Effector memory CD4-positive, alpha-beta T cell (primary cell): ENCODE data around the gene DDX54.
A peak's percentile ranks its signal among the peaks of the same experiment; 100 is the strongest.
"Not testable (repeated sequence)": the region's sequence is repeated elsewhere in the genome, so short reads cannot be mapped to it uniquely, and the experiment has no call there.

Experiments used
- DNase-seq, 3 donors: peaks; one replicate each; pipeline ENCODE4 v3.0.0-alpha.2; 2020
- H3K27ac ChIP-seq: 2 replicates; pipeline ENCODE4 v1.7.0; 2013; ENCODE audit warnings: mild to moderate bottlenecking, low read length, moderate library complexity; ENCODE audit not compliant: insufficient read depth, poor library complexity, severe bottlenecking
- H3K27me3 ChIP-seq: replicated peaks from 2 replicates; pipeline ENCODE4 v1.7.0; 2013; ENCODE audit warnings: mild to moderate bottlenecking, low read length; ENCODE audit not compliant: insufficient read depth, control insufficient read depth, poor library complexity, severe bottlenecking
- H3K36me3 ChIP-seq: 2 replicates; pipeline ENCODE4 v1.7.0; 2013; ENCODE audit warnings: mild to moderate bottlenecking, low read length, moderate library complexity; ENCODE audit not compliant: control insufficient read depth, insufficient read depth
- H3K4me1 ChIP-seq: 2 replicates; pipeline ENCODE4 v1.7.0; 2013; ENCODE audit warnings: low read length, mild to moderate bottlenecking; ENCODE audit not compliant: control insufficient read depth, insufficient read depth, poor library complexity, severe bottlenecking
- H3K4me3 ChIP-seq: 2 replicates; pipeline ENCODE4 v1.7.0; 2013; ENCODE audit warnings: low read length, low read depth, mild to moderate bottlenecking; ENCODE audit not compliant: insufficient read depth, poor library complexity, severe bottlenecking
- H3K9me3 ChIP-seq: 2 replicates; pipeline ENCODE4 v1.7.0; 2013; ENCODE audit warnings: mild to moderate bottlenecking, low read length, moderate library complexity; ENCODE audit not compliant: control insufficient read depth

DDX54 gene

GRCh38 chr12:113216027-113216426, 30.7 kb upstream of the DDX54 start:
- no peak for DNase-seq
- H3K4me1 ChIP-seq, result peaks cover 5% of the 10 kb centered on the region
- H3K27ac ChIP-seq, result no peak overlapping the region
- H3K36me3 ChIP-seq, result no peaks in the 10 kb centered on the region
- H3K27me3 ChIP-seq, result no peaks in the 10 kb centered on the region
- H3K4me3 ChIP-seq, result no peak overlapping the region
- H3K9me3 ChIP-seq, result no peaks in the 10 kb centered on the region

GRCh38 chr12:113214895-113215400, 29.7 kb upstream of the DDX54 start:
- Histone ChIP-seq H3K9me3 (no peaks in the 10 kb centered on the region), H3K27ac (no peak overlapping the region), H3K36me3 (no peaks in the 10 kb centered on the region), H3K27me3 (no peaks in the 10 kb centered on the region), H3K4me3 (no peak overlapping the region), H3K4me1 (peaks cover 1% of the 10 kb centered on the region)
- no peak for DNase-seq

- DNase-seq, result no peak
- H3K9me3 ChIP-seq, result no peaks in the 10 kb centered on the region
- H3K27ac ChIP-seq, result no peak overlapping the region
- H3K27me3 ChIP-seq, result no peaks in the 10 kb centered on the region
- H3K4me1 ChIP-seq, result peaks cover 24% of the 10 kb centered on the region
- no peak overlapping the region for H3K4me3 ChIP-seq
- no peaks in the 10 kb centered on the region for H3K36me3 ChIP-seq
Measured at GRCh38 chr12:113211160-113211559, 25.9 kb upstream of the DDX54 start.

GRCh38 chr12:113208041-113208934, 23.0 kb upstream of the DDX54 start:
- Histone ChIP-seq H3K4me3 (no peak overlapping the region), H3K4me1 (peaks cover 24% of the 10 kb centered on the region), H3K27ac (peak overlapping the region; percentile 58), H3K36me3 (no peaks in the 10 kb centered on the region), H3K27me3 (no peaks in the 10 kb centered on the region), H3K9me3 (no peaks in the 10 kb centered on the region)
- DNase-seq, result peak; percentile 34 to 51 (median 44)

- H3K4me3 ChIP-seq, result no peak overlapping the region
Measured at GRCh38 chr12:113207613-113208040, 22.3 kb upstream of the DDX54 start.

GRCh38 chr12:113206802-113207201, 21.5 kb upstream of the DDX54 start:
- not testable (repeated sequence) for H3K27ac ChIP-seq, H3K36me3 ChIP-seq, DNase-seq, H3K9me3 ChIP-seq, H3K4me3 ChIP-seq, H3K27me3 ChIP-seq
- H3K4me1 ChIP-seq, result peaks cover 24% of the 10 kb centered on the region

More at GRCh38 chr12:113207613-113208040, 22.3 kb upstream of the DDX54 start:
- Histone ChIP-seq H3K36me3 (no peaks in the 10 kb centered on the region), H3K27ac (peak overlapping the region; percentile 58), H3K4me1 (peaks cover 24% of the 10 kb centered on the region), H3K27me3 (no peaks in the 10 kb centered on the region), H3K9me3 (no peaks in the 10 kb centered on the region)
- DNase-seq, result no peak

- no peaks in the 10 kb centered on the region for H3K36me3 ChIP-seq
- DNase-seq, result no peak
- H3K27ac ChIP-seq, result no peak overlapping the region
- no peaks in the 10 kb centered on the region for H3K9me3 ChIP-seq
- H3K27me3 ChIP-seq, result no peaks in the 10 kb centered on the region
- H3K4me3 ChIP-seq, result no peak overlapping the region
- peaks cover 21% of the 10 kb centered on the region for H3K4me1 ChIP-seq
Measured at GRCh38 chr12:113204804-113205203, 19.5 kb upstream of the DDX54 start.

- no peak for DNase-seq
- no peak overlapping the region for H3K4me3 ChIP-seq
Measured at GRCh38 chr12:113203852-113204760, 18.8 kb upstream of the DDX54 start.

GRCh38 chr12:113202300-113203075, 17.2 kb upstream of the DDX54 start:
- DNase-seq, result no peak
- Histone ChIP-seq H3K27ac (no peak overlapping the region), H3K27me3 (no peaks in the 10 kb centered on the region), H3K4me1 (no peaks in the 10 kb centered on the region), H3K36me3 (no peaks in the 10 kb centered on the region), H3K4me3 (no peak overlapping the region), H3K9me3 (no peaks in the 10 kb centered on the region)

More at GRCh38 chr12:113203852-113204760, 18.8 kb upstream of the DDX54 start:
- no peak overlapping the region for H3K27ac ChIP-seq
- H3K27me3 ChIP-seq, result no peaks in the 10 kb centered on the region
- no peaks in the 10 kb centered on the region for H3K36me3 ChIP-seq
- no peaks in the 10 kb centered on the region for H3K9me3 ChIP-seq
- peaks cover 14% of the 10 kb centered on the region for H3K4me1 ChIP-seq
